Upper lobe of right lung (tissue), 1 donor: ENCODE results near the gene KRTAP4-6. TPM values are rescaled to one million over a fixed set of nuclear protein-coding genes. Genes with fewer than 3 reads are reported as not detected.
"Not testable (repeated sequence)": the region's sequence is repeated elsewhere in the genome, so short reads cannot be mapped to it uniquely, and the experiment has no call there.

Source experiments
- ATAC-seq: fragments of 200-7000 bp; cut with Tn5 transposase; one replicate; pipeline ENCODE4 v1.9.1; 2020; ENCODE audit warnings: mild to moderate bottlenecking, moderate library complexity
- DNase-seq: peaks from one replicate; pipeline ENCODE4 v3.0.0-alpha.2; 2020
- H3K27ac ChIP-seq: fragments of 200-600 bp; one replicate; pipeline ENCODE4 v1.8.0; 2022
- H3K27me3 ChIP-seq: fragments of 200-600 bp; one replicate; pipeline ENCODE4 v1.8.0; 2022; ENCODE audit warnings: mild to moderate bottlenecking
- H3K36me3 ChIP-seq: fragments of 200-600 bp; one replicate; pipeline ENCODE4 v1.8.0; 2022
- H3K4me1 ChIP-seq: fragments of 200-600 bp; one replicate; pipeline ENCODE4 v1.8.0; 2022
- H3K4me3 ChIP-seq: fragments of 200-600 bp; one replicate; pipeline ENCODE4 v1.8.0; 2022; ENCODE audit warnings: mild to moderate bottlenecking
- H3K9me3 ChIP-seq: fragments of 200-600 bp; one replicate; pipeline ENCODE4 v1.8.0; 2022
- CTCF ChIP-seq: fragments of 200-600 bp; IDR thresholded peaks from one replicate; pipeline ENCODE4 v1.8.0; 2022; ENCODE audit warnings: antibody characterized with exemption
- intact Hi-C: fragments of 100-400 bp; cut with DNase I; formaldehyde crosslinking; loops from one replicate; pipeline ENCODE4 v1.11.0; 2022
- total RNA-seq: library from RNA; stranded (reverse); fragmentation: NEBNext Ultra II Directional; extraction: Animal tissue kit (Norgen Biotek cat#: 25700); gene quantifications from one replicate; pipeline ENCODE4 v1.2.1, GENCODE V29; 2021
- donor health status: DM: no; HTN: yes; CAD: no; lungs with severe emphysema.

The KRTAP4-6 gene
- total RNA-seq, 1 donor from 2014 or later = not detected

GRCh38 chr17:41168121-41168520 is 27.8 kb upstream of the KRTAP4-6 start, which contains the start of gene KRTAP4-3:
Gene KRTAP4-3 (minus strand): TSS chr17:41168221. CDS start chr17:41168172, 49 bp downstream.
- H3K4me3 ChIP-seq = no peak within 1 kb of the TSS
- intact Hi-C loops = no loop called here
- H3K27me3 ChIP-seq = no peaks in the 10 kb centered on the region
- H3K9me3 ChIP-seq = no peaks in the 10 kb centered on the region
- DNase-seq (no peak), ATAC-seq (no peak)
- no peaks in the 10 kb centered on the region for H3K4me1 ChIP-seq
- no peak within 1 kb of the TSS for H3K27ac ChIP-seq
- no peak for TF ChIP-seq CTCF
- no peaks in the 10 kb centered on the region for H3K36me3 ChIP-seq

DNA sequence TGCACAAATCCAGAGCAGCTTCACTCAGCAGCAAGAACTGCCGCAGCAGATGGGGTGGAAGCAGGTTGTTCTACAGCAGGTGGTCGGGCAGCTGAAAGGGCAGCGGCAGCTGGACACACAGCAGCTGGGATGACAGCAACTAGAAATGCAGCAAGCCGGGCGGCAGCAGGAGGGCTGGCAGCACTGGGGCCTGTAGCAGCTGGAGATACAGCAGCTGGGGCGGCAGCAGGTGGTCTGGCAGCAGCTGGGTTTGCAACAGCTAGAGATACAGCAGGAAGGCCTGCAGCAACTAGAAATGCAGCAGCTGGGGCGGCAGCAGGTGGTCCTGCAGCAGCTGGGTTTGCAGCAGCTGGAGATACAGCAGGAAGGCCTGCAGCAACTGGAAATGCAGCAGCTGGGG is 27.2 kb upstream of the KRTAP4-6 start:
- no peak overlapping the region for H3K27ac ChIP-seq
- DNase-seq (no peak), ATAC-seq (no peak)
- intact Hi-C loops = no loop called here
- no peaks in the 10 kb centered on the region for H3K9me3 ChIP-seq
- no peaks in the 10 kb centered on the region for H3K4me1 ChIP-seq
- no peaks in the 10 kb centered on the region for H3K36me3 ChIP-seq
- H3K27me3 ChIP-seq = no peaks in the 10 kb centered on the region
- no peak for TF ChIP-seq CTCF
- no peak overlapping the region for H3K4me3 ChIP-seq

DNA sequence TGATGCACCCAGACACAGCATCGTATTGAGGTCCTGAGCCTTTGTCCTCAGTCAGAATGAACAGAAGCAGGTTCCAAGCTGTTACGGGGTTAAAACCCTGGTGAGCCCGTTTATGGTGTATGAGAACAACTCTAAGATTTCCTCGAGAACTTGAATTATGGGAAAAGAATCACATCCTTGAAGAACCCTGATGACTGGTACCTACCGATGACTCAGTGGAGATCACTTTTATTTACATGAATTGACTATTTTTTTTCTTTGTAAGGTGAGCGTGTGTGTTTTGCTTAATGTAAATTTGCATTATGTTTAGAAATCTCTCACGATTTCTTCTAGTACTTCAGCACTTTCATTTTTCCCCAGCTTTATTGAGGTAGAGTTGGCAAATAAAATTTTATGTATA is 23.5 kb upstream of the KRTAP4-6 start:
- DNase-seq = no peak
- Histone ChIP-seq H3K27me3 (no peaks in the 10 kb centered on the region), H3K9me3 (no peaks in the 10 kb centered on the region), H3K36me3 (no peaks in the 10 kb centered on the region), H3K4me3 (no peak overlapping the region), H3K4me1 (no peaks in the 10 kb centered on the region), H3K27ac (no peak overlapping the region)
- intact Hi-C loops = no loop called here
- no peak for ATAC-seq
- TF ChIP-seq CTCF = no peak

- Histone ChIP-seq H3K27ac (no peak within 1 kb of the TSS), H3K4me3 (no peak within 1 kb of the TSS), H3K9me3 (no peaks in the 10 kb centered on the region), H3K36me3 (no peaks in the 10 kb centered on the region), H3K27me3 (peaks cover 7% of the 10 kb centered on the region), H3K4me1 (no peaks in the 10 kb centered on the region)
- TF ChIP-seq CTCF = no peak
- ATAC-seq (no peak), DNase-seq (no peak)
- intact Hi-C loops = no loop called here
These were observed 20.3 kb upstream of the KRTAP4-6 start, which contains the start of gene KRTAP4-4 for GRCh38 chr17:41160648-41161047. Gene KRTAP4-4 (minus strand): TSS chr17:41160748. CDS start chr17:41160691, 57 bp downstream.

DNA sequence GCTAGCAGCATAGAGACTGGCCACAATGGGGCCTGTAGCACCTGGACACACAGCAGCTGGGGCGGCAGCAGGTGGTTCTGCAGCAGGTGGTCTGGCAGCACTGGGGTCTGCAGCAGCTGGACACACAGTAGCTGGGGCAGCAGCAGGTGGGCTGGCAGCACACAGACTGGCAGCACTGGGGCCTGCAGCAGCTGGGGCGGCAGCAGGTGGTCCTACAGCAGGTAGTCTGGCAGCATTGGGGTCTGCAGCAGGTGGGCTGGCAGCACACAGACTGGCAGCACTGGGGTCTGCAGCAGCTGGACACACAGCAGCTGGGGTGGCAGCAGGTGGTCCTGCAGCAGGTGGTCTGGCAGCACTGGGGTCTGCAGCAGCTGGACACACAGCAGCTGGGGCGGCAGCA is 19.8 kb upstream of the KRTAP4-6 start:
- H3K4me1 ChIP-seq, intact Hi-C loops, H3K4me3 ChIP-seq, H3K36me3 ChIP-seq, H3K27ac ChIP-seq, H3K9me3 ChIP-seq, ATAC-seq, DNase-seq, H3K27me3 ChIP-seq: not testable (repeated sequence)

GRCh38 chr17:41153856-41154255 is 13.5 kb upstream of the KRTAP4-6 start:
- Histone ChIP-seq H3K4me3 (no peak overlapping the region), H3K27me3 (peaks cover 7% of the 10 kb centered on the region), H3K9me3 (no peaks in the 10 kb centered on the region), H3K36me3 (no peaks in the 10 kb centered on the region), H3K27ac (no peak overlapping the region), H3K4me1 (no peaks in the 10 kb centered on the region)
- no peak for ATAC-seq
- no peak for TF ChIP-seq CTCF
- intact Hi-C loops = no loop called here
- no peak for DNase-seq
